Right lobe of liver (tissue), 6 donors: ENCODE measurements around the gene GPS1. TPM values are rescaled to one million over a fixed set of nuclear protein-coding genes. Genes with fewer than 3 reads are reported as not detected.

Experiments
- ATAC-seq, 4 donors: fragments of 200-7000 bp; cut with Tn5 transposase; one replicate each; pipeline ENCODE4 v1.9.1; 2020; ENCODE audit warnings: mild to moderate bottlenecking in 4 of 4, moderate library complexity in 4 of 4
- DNase-seq, 3 donors: peaks; one replicate each; pipeline ENCODE4 v3.0.0-alpha.2; 2020
- H3K27ac ChIP-seq, 3 donors: fragments of 200-600 bp; one replicate each; pipeline ENCODE4 v1.8.0; 2022
- H3K27me3 ChIP-seq, 2 donors: fragments of 200-600 bp; one replicate each; pipeline ENCODE4 v1.8.0; 2022
- H3K36me3 ChIP-seq, 4 donors: fragments of 200-600 bp; sonication (generic) in 1 of 4; one replicate each; pipeline versions ENCODE4 v1.5.1 to v1.8.0; 2017 to 2022; ENCODE audit warnings: control low read depth in 1 of 4
- H3K4me1 ChIP-seq, 4 donors: fragments of 200-600 bp; sonication (generic) in 1 of 4; one replicate each; pipeline versions ENCODE4 v1.5.1 to v1.8.0; 2017 to 2022; ENCODE audit warnings: control low read depth in 1 of 4
- H3K4me3 ChIP-seq, 3 donors: fragments of 200-600 bp; one replicate each; pipeline ENCODE4 v1.8.0; 2022
- H3K9me3 ChIP-seq, 4 donors: fragments of 200-600 bp; sonication (generic) in 1 of 4; one replicate each; pipeline versions ENCODE4 v1.5.1 to v1.8.0; 2017 to 2022; ENCODE audit warnings: control low read depth in 1 of 4
- POLR2A ChIP-seq: fragments of 450-650 bp; IDR thresholded peaks from one replicate; pipeline ENCODE4 v1.6.1; 2017; ENCODE audit warnings: antibody characterized with exemption, mild to moderate bottlenecking
- WGBS: methylation state at CpG from one replicate; pipeline ENCODE4 v1.1.6; 2018; ENCODE audit warnings: low coverage, low lambda C conversion rate; ENCODE audit not compliant: insufficient coverage; ENCODE audit errors: missing lambda C conversion rate; 5-methylcytosine and 5-hydroxymethylcytosine counted together
- intact Hi-C, 2 donors: fragments of 100-400 bp; cut with DNase I; formaldehyde crosslinking; loops; one replicate each; pipeline versions ENCODE4 v1.11.2 to v1.14.1; 2022
- total RNA-seq, 6 experiments: library from RNA; depleted of rRNA in 2 of 6; stranded (reverse); fragments of >200 nt in 2 of 6; fragmentation: NEBNext Ultra II Directional in 3 of 6; extraction: Animal tissue kit (Norgen Biotek cat#: 25700) in 3 of 6; gene quantifications; one replicate each; pipeline versions ENCODE4 v1.1.0 to v1.2.4, GENCODE V29; 2016 to 2023
- TF ChIP-seq, protein P1 (sequence below), 4 donors: fragments of 200-600 bp in 3 of 4; fragments of 450-650 bp in 1 of 4; IDR thresholded peaks; one replicate each; pipeline versions ENCODE4 v1.5.1 to v1.8.0; 2016 to 2022; ENCODE audit warnings: antibody characterized with exemption in 4 of 4, mild to moderate bottlenecking in 2 of 4
- donor health status: DM: no; HTN: yes; CAD: no.
- donor health status: DM: no; HTN: no; CAD: no.
- donor health status: DM: no; HTN: no; CAD: no.
- donor health status: DM: no; HTN: yes; CAD: no.
- donor health status: DM: no; HTN: yes; CAD: no.

GPS1 gene
- total RNA-seq, 6 experiments from 2014 or later: 46.5 to 93.5 (median 62.1) TPM

DNA sequence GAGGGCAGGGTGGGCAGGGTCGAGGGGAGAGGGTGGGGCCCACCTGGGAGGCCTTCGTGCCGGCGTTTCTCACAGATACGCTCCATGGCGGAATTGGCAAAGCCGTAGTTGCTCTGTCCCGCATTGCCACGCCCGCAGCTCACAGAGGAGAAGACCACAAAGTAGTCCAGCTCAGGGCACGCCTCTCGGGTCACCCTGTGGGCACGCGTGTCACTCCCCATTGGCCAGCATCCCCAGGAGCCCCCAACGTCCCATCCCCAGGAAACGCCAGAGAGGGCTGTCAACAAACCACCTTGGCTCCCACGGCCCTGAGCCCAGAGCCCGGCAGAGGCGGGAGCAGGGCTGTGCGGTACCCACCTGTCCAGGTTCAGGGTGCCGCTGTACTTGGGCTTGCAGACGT is 30.3 kb downstream of the GPS1 start:
- TF ChIP-seq POLR2A: no peak
- TF ChIP-seq, protein P1, sequence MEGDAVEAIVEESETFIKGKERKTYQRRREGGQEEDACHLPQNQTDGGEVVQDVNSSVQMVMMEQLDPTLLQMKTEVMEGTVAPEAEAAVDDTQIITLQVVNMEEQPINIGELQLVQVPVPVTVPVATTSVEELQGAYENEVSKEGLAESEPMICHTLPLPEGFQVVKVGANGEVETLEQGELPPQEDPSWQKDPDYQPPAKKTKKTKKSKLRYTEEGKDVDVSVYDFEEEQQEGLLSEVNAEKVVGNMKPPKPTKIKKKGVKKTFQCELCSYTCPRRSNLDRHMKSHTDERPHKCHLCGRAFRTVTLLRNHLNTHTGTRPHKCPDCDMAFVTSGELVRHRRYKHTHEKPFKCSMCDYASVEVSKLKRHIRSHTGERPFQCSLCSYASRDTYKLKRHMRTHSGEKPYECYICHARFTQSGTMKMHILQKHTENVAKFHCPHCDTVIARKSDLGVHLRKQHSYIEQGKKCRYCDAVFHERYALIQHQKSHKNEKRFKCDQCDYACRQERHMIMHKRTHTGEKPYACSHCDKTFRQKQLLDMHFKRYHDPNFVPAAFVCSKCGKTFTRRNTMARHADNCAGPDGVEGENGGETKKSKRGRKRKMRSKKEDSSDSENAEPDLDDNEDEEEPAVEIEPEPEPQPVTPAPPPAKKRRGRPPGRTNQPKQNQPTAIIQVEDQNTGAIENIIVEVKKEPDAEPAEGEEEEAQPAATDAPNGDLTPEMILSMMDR (IDR thresholded peaks at IDR 0.05): no peak
- ATAC-seq (no peak), DNase-seq (no peak)
- WGBS: no CpG with 5 or more reads among the region's 22 CpGs
- Histone ChIP-seq H3K4me1 (no peaks in the 10 kb centered on the region), H3K36me3 (peaks cover 11 to 91% (median 43%) of the 10 kb centered on the region in 4 donors), H3K4me3 (no peak overlapping the region), H3K9me3 (no peaks in the 10 kb centered on the region), H3K27ac (no peak overlapping the region), H3K27me3 (no peaks in the 10 kb centered on the region)
- intact Hi-C loops: loop anchor here in 1 of 2 donors (10.0 kb wide), 1 partner anchor 47 kb away; the partner anchor contains the start of genes DCXR and RAC3

DNA sequence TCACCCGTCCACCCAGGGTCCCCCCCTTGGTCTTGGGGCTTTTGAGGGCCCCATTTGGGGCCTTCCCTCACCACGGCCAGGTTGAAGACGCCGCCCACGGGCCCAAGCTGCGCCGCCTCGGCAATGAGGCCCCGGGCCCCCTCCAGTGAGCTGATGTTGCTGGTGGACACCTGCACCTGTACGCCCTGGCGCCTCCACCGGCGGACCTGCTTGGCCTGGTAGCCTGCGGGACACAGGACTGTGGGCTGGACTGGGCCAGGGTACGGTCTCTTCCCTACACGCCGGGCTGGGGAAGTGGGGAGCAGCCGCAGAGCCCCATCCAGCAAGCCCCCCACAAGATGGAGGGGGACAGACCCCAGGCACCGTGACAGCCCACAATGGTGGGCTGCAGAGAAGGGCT is 30.8 kb downstream of the GPS1 start:
- Histone ChIP-seq H3K36me3 (peaks cover 12 to 96% (median 46%) of the 10 kb centered on the region in 4 donors), H3K4me3 (no peak overlapping the region), H3K27ac (no peak overlapping the region), H3K4me1 (no peaks in the 10 kb centered on the region), H3K9me3 (no peaks in the 10 kb centered on the region), H3K27me3 (no peaks in the 10 kb centered on the region)
- ATAC-seq (no peak), DNase-seq (no peak)
- TF ChIP-seq, protein P1 (IDR thresholded peaks at IDR 0.05): no peak
- no peak for TF ChIP-seq POLR2A
- WGBS: no CpG with 5 or more reads among the region's 19 CpGs
- intact Hi-C loops: loop anchor here in 1 of 2 donors (10.0 kb wide), 1 partner anchor 48 kb away; the partner anchor contains the start of genes DCXR and RAC3

DNA sequence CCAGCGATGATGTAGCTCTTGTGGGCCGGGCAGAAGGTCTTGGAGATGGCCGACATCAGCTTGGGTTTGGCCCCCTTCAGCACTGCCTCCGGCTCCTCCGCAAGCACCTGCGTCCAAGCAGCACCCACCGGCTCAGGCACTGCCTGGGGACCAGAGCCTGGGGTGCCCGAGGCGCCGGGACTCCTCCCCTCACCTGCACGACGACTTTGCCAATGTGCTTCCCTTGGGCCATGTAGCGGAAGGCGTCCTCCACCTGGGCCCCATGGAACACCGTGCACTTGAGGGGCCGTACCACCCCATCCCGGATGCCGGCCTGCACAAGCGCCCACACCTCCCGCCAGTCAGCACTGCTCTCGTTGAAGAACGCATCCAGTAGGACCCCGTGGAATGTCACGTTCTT is 31.3 kb downstream of the GPS1 start:
- TF ChIP-seq POLR2A: no peak
- TF ChIP-seq, protein P1 (IDR thresholded peaks at IDR 0.05): no peak
- 77% methylated on average over 4 of the region's 24 CpGs for WGBS
- no peak for DNase-seq
- Histone ChIP-seq H3K27me3 (no peaks in the 10 kb centered on the region), H3K9me3 (no peaks in the 10 kb centered on the region), H3K36me3 (peaks cover 12 to 98% (median 49%) of the 10 kb centered on the region in 4 donors), H3K4me1 (no peaks in the 10 kb centered on the region), H3K4me3 (no peak overlapping the region), H3K27ac (no peak overlapping the region)
- ATAC-seq: no peak
- intact Hi-C loops: loop anchor here in 1 of 2 donors (10.0 kb wide), 1 partner anchor 48 kb away; the partner anchor contains the start of genes DCXR and RAC3

DNA sequence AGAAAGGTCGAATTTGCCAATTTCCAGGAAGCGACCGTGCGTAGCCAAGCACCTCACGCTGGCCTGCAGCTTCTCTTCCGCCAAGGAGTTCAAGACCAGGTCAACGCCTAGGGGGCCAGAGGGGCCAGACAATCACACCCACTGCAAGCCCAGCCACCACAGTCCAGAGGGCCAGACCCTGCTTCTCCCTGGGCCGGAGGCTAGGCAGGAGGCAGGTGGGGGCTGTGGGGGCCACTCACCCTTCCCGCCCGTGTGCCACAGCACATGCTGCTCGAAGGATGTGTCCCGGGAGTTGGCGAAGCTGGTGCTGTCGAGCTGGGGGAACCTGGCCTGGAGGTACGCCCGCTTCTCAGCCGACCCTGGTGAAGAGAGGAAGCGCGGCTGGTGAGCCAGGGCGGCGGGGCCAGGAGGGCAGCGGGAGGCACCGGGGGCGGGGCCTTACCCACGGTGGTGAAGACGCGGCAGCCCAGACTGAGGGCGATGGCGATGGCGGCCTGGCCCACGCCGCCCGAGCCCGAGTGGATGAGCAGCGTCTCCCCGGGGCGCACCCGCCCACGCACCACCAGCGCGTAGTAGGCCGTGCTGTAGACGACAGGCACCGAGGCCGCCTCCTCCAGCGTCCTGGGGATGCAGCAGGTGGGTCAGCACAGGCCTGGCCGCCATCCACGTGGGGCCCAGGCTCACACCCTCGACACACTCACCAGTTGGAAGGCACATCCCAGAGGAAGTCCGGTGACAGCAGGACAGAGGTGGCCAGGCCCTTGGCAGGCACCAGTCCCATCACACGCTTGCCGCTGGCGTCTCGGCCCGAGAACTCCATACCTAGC is 32.0 kb downstream of the GPS1 start:
- H3K27ac ChIP-seq: no peak overlapping the region
- no peaks in the 10 kb centered on the region for H3K9me3 ChIP-seq
- H3K4me1 ChIP-seq: no peaks in the 10 kb centered on the region
- DNase-seq: no peak
- H3K36me3 ChIP-seq: peaks cover 13 to 98% (median 52%) of the 10 kb centered on the region in 4 donors
- no peak for TF ChIP-seq POLR2A
- TF ChIP-seq, protein P1 (IDR thresholded peaks at IDR 0.05): no peak
- H3K4me3 ChIP-seq: no peak overlapping the region
- WGBS: 61% methylated on average over 16 of the region's 55 CpGs
- no peak for ATAC-seq
- intact Hi-C loops: loop anchor here in 1 of 2 donors (10.0 kb wide), 1 partner anchor 49 kb away; the partner anchor contains the start of genes DCXR and RAC3
- H3K27me3 ChIP-seq: no peaks in the 10 kb centered on the region
